ENCODE results near the gene ANP32A.
"Not testable (repeated sequence)": the region's sequence is repeated elsewhere in the genome, so short reads cannot be mapped to it uniquely, and the experiment has no call there.

Gene ANP32A

DNA sequence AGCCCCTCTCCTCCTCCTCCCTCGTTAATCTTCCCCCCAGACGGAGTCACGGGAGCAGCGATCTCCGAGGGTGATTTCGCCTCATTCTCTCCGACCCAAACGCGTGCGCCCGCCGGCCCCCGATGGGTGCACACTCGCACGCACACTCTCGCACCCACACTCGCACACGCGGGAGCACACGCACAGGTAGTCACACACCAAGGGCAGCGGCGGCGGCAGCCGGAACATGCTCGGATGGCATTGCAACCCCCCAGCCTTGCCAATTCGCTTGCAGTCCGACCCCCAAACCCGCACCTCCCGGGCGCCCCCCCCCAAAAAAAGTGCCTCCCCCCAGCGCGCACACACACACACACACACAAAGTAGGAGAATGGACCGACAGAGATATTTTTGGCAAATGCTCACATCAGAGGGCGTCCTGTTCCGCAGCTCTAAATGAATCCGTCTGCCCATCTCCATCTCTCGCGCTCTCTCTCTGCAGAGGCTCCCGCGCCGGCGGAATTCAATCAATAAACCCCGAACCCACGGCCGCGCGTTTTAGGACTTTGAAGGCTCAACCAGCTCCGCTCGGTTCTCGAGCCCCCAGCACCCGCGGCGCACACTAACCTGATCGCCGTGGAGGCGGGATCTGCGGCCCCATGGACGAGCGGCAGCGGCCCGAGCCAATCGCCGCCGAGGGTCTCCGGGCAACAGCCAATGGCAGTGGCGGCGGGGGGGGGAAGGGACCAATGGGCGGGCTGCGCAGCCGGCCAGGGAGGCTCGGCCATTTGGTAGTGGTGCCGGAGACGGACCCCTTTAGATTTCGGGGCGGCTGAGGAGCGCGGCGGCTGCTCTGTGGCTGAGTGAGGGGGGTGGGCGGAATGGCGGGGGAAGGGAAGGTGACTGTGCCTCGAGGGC is at the start of gene ANP32A:
Gene ANP32A (minus strand): TSS at position 601 of the 895 bp plus-strand sequence. CDS start 144 bp downstream, at position 457.
- DNase-seq: peak; percentile 98

GRCh38 chr15:68868296-68868695 is 47.6 kb upstream of the ANP32A start:
- DNase-seq: no peak

GRCh38 chr15:68862415-68862814 is 41.7 kb upstream of the ANP32A start:
- no peak for DNase-seq

GRCh38 chr15:68858666-68859065 is 38.0 kb upstream of the ANP32A start:
- not testable (repeated sequence) for DNase-seq

- not testable (repeated sequence) for DNase-seq
Observed at GRCh38 chr15:68857443-68857842, 36.7 kb upstream of the ANP32A start.

GRCh38 chr15:68852461-68852860 is 31.8 kb upstream of the ANP32A start:
- no peak for DNase-seq

- no peak for DNase-seq
Observed at GRCh38 chr15:68851971-68852370, 31.3 kb upstream of the ANP32A start.

DNA sequence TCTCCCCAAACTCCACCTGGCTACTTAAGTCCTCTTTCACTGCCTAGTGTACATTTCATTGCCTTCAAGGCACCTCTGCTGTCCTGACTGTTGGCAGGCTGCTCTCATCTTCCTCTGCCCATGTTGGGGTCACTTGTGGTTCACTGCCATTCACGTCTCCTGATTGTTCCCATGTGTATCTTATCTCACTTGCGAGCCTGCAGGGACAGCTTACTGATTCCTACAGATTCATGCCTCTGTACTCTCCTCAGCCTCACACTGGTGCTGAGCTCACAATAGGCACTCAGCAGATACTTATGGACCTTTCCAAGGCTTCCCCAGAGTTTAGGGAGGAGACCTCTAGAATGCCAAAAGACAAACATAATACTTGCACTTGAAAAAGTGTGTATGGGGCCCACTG is 28.8 kb upstream of the ANP32A start:
- DNase-seq: no peak

DNA sequence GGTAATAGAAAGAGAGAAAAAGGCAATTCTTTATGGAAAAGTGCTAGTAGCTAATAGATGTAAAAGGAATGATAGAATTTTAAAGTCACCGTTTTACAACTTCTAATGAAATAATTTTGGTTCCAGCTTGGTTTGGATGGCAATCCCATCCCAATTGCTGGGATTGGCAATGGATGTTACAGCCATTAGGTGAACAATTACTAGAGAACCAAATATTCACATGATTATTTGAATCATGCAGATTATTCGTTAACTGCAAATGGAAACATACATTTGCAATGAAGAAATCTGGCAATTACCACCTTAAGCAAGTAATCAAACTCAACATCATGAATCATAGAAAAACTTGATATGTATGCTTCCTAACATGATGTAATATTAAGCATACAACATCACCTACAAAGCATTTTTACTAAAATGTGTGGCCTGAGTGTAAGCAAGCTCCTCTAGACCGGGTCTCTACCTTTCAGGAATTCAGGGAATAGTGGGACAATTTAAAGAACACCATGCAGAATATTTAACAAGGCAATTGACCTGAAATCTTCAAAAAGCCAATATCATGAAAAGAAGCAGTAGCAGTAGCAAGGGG is 26.2 kb upstream of the ANP32A start:
- DNase-seq: no peak

DNA sequence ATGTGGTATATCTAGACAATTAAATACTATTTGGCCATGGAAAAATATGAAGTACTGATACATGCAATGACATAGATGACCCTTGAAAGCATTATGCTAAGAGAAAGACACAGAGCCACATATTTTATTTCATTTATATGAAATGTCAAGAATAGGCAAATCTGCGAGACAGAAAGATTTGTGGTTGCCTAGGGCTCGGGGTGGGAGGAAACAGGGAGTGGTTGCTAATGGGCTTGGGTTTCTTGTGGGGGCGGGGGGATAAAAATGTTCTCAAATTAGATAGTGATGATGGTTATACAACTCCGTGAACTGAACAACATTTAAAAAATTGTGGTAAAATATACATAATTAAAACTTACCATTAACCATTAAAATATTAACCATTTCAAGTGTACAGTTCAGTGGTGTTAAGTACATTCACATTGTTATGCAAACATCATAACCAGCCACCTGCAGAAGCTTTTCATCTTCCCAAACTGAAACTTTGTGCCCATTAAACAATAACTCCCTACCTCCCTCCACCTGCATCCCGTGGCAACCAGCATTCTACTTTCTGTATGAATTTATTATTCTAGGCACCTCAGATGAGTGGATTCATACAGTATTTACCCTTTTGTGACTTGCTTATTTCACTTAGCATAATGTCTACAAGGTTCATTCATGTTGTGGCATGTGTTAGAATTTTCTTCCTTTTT is 24.3 kb upstream of the ANP32A start:
- no peak for DNase-seq

DNA sequence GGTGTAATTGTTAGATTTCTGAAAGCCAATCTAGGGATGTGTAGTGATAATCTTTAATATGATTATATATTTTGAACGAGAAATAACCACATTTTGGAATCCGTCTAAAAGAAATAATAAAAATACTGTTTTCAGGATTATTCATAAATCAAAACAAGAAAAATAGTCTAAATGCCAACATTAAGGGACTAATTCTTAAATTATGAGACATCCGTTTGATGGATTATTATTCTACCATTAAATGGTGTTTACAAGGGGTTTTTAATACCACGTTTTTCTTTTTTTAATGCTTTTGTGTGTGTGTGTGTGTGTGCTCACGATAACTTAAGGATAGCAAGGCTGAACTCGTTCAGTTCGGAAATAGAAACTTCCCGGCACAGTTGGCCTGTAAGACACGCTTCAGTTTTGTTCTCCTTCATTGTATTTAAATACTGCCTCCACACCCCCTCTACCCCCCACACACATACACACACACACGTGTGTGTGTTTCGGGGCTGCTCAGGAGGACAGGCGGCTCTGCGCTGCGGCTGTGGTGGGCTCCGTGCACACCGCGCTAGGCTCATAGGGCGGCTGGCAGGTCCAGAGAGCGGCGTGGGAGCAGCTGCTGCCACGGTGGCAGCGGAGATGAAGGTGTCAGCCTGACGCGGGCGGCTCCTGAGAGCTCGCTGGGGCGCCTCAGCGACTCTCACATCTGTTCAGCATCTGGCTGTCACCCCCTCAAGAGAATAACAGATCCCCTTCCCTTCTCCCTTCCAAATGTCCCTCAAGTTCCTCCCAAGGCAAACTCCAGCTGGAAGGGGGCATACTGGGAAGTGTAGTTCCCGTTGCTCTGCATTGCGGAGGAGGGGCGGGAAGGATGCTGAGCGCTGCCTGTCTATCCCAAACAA is 23.0 kb upstream of the ANP32A start:
- peak; percentile 38 for DNase-seq

- no peak for DNase-seq
Observed at GRCh38 chr15:68842958-68843357, 22.3 kb upstream of the ANP32A start.

GRCh38 chr15:68834346-68834745 is 13.7 kb upstream of the ANP32A start:
- DNase-seq: no peak

GRCh38 chr15:68833700-68834331 is 13.1 kb upstream of the ANP32A start:
- peak; percentile 78 for DNase-seq

- DNase-seq: peak; percentile 12
Observed at GRCh38 chr15:68830141-68830785, 9.6 kb upstream of the ANP32A start.

DNA sequence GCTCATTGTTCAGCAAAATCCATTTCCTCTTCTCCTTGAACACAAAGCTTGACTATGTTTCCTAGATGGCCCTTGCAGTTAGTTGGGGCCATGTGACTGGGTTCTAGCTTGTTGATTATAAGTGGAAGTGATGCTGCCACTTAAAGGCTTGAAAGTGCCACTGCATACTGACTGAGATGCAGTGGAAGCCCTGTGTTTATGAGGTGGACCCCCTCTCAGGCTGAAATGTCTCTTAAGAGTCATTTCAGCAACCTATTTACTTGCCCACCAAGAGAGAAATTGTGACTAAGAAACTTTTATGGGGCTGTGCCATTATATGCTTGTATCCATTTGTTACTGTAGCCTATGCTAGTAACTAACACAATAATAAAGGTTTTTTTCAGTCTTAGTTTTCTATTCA is 8.4 kb upstream of the ANP32A start:
- peak; percentile 29 for DNase-seq

DNA sequence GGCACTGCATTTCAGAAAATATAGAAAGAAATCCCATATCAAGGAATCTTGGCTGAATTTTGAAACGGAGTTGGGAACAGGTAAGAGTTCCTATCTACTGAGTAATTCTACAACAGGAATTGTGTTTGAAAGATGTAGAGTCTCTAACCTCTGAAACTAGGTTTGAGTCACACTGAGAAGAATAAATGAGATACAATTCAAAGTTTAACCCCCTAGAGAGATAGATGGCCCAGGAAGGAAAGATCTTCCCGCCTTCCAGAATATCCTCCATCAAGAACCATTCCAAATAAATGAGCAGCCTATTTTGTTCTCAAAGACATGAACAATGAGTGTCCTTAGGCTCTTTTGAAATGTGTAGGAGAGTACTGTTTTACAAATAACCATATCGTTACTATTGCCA is 2.9 kb upstream of the ANP32A start:
- DNase-seq: no peak

- DNase-seq: no peak
Observed at GRCh38 chr15:68822818-68823217, 2.1 kb upstream of the ANP32A start.

DNA sequence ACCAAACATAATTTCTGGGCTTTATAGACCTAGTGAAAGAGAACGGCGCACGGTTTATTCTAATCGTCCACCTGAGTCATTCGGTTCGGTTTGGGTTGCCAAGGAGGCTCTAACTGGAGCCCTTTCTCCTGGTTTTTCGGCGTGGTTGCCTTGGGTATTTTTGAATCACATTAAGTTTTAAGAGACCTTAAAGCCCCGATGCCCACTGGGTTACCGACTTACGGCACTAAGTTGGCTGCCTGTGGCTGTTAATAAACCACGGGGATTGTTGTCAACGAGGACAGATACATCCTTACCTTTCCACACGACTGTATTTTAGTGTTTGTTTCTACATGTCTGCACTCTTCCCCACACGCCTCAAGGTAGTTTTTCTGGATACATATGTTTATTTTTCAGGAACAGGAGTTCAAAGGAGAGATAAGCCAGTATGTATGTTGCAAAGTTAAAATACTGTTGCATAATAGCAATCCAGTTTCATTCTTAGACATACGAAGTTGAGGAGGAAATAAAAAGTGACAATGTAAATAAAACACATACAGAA is 1.2 kb upstream of the ANP32A start:
- peak; percentile 53 for DNase-seq

GRCh38 chr15:68821190-68821840 is 620 bp upstream of the ANP32A start:
- peak; percentile 52 for DNase-seq
